Sigmoid colon (tissue), 4 donors: ENCODE measurements around the gene PIGR.

Experiments used
- CTCF ChIP-seq, 4 experiments: fragments of 450-650 bp in 3 of 4; fragments of 200-600 bp in 1 of 4; IDR thresholded peaks; one replicate each; pipeline ENCODE4 v1.5.1; 2016 to 2019; ENCODE audit warnings: antibody characterized with exemption in 4 of 4, mild to moderate bottlenecking in 3 of 4, moderate library complexity in 2 of 4
- EP300 ChIP-seq, 4 donors: sonication (generic); formaldehyde crosslinking; IDR thresholded peaks; one replicate each; pipeline ENCODE4 v1.6.1; 2017; ENCODE audit warnings: antibody characterized with exemption in 4 of 4
- POLR2A ChIP-seq, 2 donors: fragments of 450-650 bp; IDR thresholded peaks; one replicate each; pipeline ENCODE4 v1.6.1; 2016; ENCODE audit warnings: antibody characterized with exemption in 2 of 2, mild to moderate bottlenecking in 2 of 2, moderate library complexity in 2 of 2
- POLR2AphosphoS5 ChIP-seq, 4 donors: sonication (generic); formaldehyde crosslinking; IDR thresholded peaks; one replicate each; pipeline ENCODE4 v1.6.1; 2017; ENCODE audit warnings: antibody characterized with exemption in 4 of 4

- TF ChIP-seq CTCF (IDR thresholded peaks at IDR 0.05) (no peak), POLR2AphosphoS5 (IDR thresholded peaks at IDR 0.05) (no peak), POLR2A (IDR thresholded peaks at IDR 0.05) (no peak), EP300 (IDR thresholded peaks at IDR 0.05) (no peak)
These were observed 44.3 kb downstream of the PIGR start for GRCh38 chr1:206901944-206902343.
